ENCODE results near the gene SOX18.
"Not testable (repeated sequence)": the region's sequence is repeated elsewhere in the genome, so short reads cannot be mapped to it uniquely, and the experiment has no call there.

The SOX18 gene

DNA sequence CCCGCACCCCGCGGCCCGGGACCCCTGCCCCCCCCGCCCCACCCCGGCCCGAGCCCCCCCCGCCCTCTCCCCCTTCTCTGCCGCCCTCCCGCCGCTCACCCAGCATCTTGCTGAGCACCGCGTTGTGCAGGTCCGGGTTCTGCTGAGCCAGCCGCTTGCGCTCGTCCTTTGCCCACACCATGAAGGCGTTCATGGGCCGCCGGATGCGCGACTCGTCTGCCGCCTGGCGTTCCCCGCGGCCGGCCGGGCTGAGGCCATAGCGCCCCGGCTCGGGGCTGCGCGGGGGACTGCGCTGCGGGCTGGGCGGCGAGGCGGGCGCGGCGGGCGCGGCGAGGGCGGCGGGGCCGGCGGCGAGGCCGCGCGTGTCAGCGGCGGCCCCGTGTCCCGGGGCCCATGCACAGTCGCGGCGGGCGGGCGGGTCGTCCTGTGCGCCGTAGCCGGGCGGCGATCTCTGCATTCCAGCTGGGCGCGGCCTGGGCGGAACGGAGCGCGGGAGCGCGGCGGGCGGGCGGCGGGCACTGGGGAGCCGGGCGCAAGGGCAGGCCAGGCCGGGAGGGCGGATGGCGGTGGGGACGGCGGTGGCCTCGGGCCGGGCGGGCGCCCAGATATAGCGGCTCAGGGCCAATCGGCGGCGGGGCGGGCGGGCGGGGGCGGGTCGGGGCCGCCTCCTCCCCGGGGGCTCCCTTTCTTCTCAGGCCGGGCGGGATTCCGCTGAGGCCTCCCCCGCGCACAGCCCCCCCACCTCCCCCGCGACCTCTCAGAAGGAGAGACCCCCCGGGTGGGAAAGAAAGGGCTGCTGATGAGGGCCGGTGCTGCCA is at the start of gene SOX18:
Gene SOX18, minus strand, starts transcription at position 580 of the 818 bp plus-strand sequence. Its CDS starts 123 bp downstream, at position 457.
- no peak for DNase-seq

GRCh38 chr20:64098471-64099013 is 49.1 kb upstream of the SOX18 start:
- DNase-seq = no peak

DNA sequence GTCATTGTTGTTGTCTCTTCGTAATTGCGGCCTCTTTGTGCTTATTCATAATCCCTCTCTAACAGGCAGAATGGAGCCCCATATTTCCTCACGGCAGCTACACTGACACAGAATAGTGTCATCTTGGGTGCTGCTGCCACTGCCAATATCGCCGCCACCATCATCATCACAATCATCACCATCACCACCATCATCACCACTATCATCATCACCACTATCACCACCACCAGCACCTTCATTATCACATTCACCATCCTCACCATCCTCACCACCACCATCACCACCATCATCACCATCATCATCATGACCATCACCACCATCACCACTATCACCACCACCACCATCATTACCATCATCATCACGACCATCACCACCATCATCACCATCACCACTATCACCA is 47.1 kb upstream of the SOX18 start:
- no peak for DNase-seq

- DNase-seq = no peak
Measured at GRCh38 chr20:64095927-64096326, 46.5 kb upstream of the SOX18 start.

GRCh38 chr20:64095455-64095854 is 46.0 kb upstream of the SOX18 start:
- no peak for DNase-seq

GRCh38 chr20:64093013-64093503 is 43.6 kb upstream of the SOX18 start:
- no peak for DNase-seq

- DNase-seq = no peak
Measured at GRCh38 chr20:64092258-64093012, 43.0 kb upstream of the SOX18 start.

DNA sequence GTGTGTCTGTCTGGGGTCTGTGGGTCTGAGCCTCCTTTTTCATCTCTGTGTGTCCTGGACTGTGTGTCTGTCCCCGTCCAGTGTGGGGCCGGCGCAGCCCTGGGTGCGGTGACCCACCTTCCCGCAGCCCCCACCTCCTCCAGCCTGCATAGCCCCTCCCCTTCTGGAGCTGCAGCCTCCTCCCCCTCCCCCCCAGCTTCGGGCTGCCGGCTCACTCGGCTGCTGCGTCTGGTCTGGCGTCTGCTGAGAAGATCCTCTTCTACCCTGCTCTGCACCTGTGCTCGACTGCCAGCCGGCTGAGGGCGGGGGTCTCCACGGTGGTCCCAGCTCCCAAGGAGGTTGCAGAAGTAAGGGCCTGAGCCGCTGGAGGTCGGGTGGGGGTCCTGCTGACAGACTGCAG is 42.3 kb upstream of the SOX18 start:
- no peak for DNase-seq

DNA sequence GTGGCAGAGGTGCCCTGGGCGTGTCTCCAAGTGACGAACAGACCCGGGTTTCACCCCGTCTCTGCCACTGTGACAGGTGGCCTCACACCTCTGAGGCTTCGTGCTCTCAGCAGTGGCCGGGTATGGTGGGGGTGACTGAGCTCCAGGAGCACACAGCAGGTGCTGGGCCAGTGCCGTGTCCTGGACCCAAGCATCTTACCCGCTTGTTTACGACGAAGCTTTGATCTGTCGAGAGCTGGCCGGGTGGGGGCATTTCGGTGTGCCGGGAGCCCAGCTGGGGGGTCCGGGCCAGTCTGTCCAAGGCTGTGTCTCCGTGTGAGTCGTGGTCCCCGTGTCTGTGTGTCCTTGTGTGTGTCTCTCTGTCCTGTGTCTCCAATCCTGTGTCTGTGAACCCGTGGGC is 41.9 kb upstream of the SOX18 start:
- DNase-seq = no peak

DNA sequence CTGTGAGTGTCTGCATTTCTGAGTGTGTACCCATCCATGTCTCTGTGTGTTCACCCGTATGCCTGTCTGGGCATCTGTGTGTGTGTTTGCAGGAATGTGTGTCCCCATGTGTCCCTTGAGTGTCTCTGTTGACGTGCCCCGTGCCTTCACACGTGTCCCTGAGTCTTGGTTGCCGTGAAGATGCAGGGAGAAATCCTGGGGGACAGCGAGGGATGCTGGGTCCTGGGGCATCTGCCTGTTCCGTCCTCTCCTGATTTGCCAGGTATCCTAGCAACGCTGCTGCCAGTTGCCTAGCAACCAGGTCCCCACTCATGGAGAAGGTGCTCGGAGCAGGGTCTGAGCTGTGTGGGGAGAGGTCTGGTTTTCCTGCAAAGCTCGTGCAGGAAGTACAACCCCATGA is 40.7 kb upstream of the SOX18 start:
- no peak for DNase-seq

DNA sequence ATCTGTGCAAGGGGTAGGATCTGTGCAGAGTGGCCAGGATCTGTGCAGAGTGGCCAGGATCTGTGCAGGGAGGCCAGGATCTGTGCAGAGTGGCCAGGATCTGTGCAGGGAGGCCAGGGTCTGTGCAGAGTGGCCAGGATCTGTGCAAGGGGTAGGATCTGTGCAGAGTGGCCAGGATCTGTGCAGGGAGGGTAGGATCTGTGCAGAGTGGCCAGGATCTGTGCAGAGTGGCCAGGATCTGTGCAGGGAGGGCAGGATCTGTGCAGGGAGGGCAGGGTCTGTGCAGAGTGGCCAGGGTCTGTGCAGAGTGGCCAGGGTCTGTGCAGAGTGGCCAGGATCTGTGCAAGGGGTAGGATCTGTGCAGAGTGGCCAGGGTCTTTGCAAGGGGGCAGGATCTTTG is 39.1 kb upstream of the SOX18 start:
- DNase-seq = not testable (repeated sequence)

- not testable (repeated sequence) for DNase-seq
Measured at GRCh38 chr20:64087226-64087825, 37.9 kb upstream of the SOX18 start.

GRCh38 chr20:64086801-64087200 is 37.4 kb upstream of the SOX18 start:
- no peak for DNase-seq

DNA sequence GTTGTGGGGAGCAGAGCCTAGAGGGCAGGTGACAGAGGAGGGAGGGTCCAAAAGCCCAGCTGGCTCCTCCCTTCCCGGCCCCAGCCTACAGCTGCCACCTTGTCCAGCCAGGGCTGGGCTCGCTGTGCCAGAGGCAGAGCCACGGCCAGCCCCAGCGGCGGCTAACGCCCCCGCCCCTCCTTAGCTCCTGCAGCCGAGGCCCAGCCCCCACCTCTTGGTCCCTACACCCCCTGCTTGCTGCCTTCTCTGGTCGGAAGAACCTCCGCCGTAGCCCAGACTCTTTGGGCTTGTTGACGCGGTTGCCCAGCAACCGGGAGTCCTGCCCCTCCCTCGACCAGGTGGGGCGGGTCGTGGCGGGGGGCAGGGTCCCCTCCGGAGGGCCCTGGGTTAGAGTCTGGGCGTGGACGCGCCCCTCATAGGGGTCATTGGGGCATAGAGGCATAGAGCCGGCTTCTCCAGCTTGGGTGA is 35.3 kb upstream of the SOX18 start:
- DNase-seq = no peak

GRCh38 chr20:64083804-64084684 is 34.6 kb upstream of the SOX18 start, which contains the start of gene LKAAEAR1:
LKAAEAR1 (minus strand) TSS chr20:64084398; CDS start chr20:64084219, 179 bp downstream.
- DNase-seq = no peak

- DNase-seq = peak; percentile 56
Measured at GRCh38 chr20:64083378-64083803, 34.0 kb upstream of the SOX18 start.

GRCh38 chr20:64082820-64083377 is 33.5 kb upstream of the SOX18 start:
- no peak for DNase-seq

DNA sequence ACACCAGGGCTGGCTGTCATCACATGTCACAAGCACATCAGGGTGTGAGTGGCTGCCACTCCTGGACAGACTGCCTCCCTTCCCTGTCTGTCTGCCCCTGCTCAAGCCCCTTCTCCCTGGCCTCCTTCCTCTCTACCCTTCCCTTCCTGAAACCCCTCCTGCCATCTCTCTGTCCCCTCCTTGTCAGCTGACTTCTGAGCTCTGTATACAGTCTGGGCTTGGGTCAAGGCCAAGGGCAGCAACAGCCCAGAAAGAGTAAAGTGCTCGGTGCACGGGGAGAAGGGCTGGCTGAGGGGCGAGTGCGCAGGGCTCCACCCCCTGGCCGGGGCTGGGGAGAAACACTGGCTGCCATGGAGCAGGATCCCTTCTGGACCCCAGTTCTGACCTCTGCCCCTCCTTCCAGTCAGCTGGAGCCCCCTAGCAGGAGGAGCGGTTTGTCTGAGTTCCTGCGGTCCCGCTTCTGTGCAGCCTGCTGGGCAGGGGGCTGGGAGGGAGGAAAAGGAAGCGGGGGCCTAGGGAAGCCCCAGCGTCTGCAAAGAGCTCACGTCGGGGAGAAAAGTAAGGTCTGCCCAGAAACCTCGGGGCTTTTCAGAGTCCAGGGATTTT is 32.8 kb upstream of the SOX18 start:
- no peak for DNase-seq

GRCh38 chr20:64081624-64081964 is 32.2 kb upstream of the SOX18 start:
- DNase-seq = no peak

GRCh38 chr20:64080813-64081623 is 31.6 kb upstream of the SOX18 start:
- DNase-seq = no peak

Data from activated effector memory CD4-positive, alpha-beta T cell treated with Interleukin-2 at 50 U/mL for 16 hours (primary cell).